Right atrium auricular region (tissue), 2 donors: ENCODE data around the gene RNF138. TPM values are rescaled to one million over a fixed set of nuclear protein-coding genes. Genes with fewer than 3 reads are reported as not detected.
"Not testable (repeated sequence)": the region's sequence is repeated elsewhere in the genome, so short reads cannot be mapped to it uniquely, and the experiment has no call there.

Experiments
- DNase-seq: peaks from one replicate; pipeline ENCODE4 v3.0.0-alpha.2; 2019; ENCODE audit warnings: low spot score
- H3K27ac ChIP-seq, 2 donors: fragments of 200-600 bp; sonication (generic); 1 replicate in 1 of 2; 2 replicates in 1 of 2; pipeline ENCODE4 v1.5.1; 2016 to 2019
- H3K27me3 ChIP-seq, 2 donors: fragments of 200-600 bp; sonication (generic); one replicate each; pipeline versions ENCODE4 v1.5.1 to v1.6.0; 2017 to 2019
- H3K36me3 ChIP-seq: fragments of 200-600 bp; sonication (generic); one replicate; pipeline ENCODE4 v1.5.1; 2016
- H3K4me1 ChIP-seq, 2 donors: fragments of 200-600 bp; sonication (generic); one replicate each; pipeline versions ENCODE4 v1.5.1 to v1.6.0; 2017 to 2019
- H3K4me3 ChIP-seq, 2 donors: fragments of 200-600 bp; sonication (generic); 1 replicate in 1 of 2; 2 replicates in 1 of 2; pipeline ENCODE4 v1.5.1; 2017 to 2019; ENCODE audit warnings: mild to moderate bottlenecking in 1 of 2, moderate library complexity in 1 of 2
- H3K9me3 ChIP-seq, 2 donors: fragments of 200-600 bp; sonication (generic); one replicate each; pipeline ENCODE4 v1.5.1; 2019
- total RNA-seq, 2 donors: library from RNA; depleted of rRNA; stranded (reverse); fragments of >200 nt; gene quantifications; one replicate each; pipeline ENCODE4 v1.1.0, GENCODE V29; 2016
- TF ChIP-seq, protein P1 (sequence below), 2 donors: fragments of 200-600 bp; sonication (generic); IDR thresholded peaks; one replicate each; pipeline ENCODE4 v1.5.1; 2019; ENCODE audit warnings: antibody characterized with exemption in 2 of 2

RNF138 gene
- total RNA-seq, 2 donors from 2014 or later = 5.5 to 11.3 TPM

DNA sequence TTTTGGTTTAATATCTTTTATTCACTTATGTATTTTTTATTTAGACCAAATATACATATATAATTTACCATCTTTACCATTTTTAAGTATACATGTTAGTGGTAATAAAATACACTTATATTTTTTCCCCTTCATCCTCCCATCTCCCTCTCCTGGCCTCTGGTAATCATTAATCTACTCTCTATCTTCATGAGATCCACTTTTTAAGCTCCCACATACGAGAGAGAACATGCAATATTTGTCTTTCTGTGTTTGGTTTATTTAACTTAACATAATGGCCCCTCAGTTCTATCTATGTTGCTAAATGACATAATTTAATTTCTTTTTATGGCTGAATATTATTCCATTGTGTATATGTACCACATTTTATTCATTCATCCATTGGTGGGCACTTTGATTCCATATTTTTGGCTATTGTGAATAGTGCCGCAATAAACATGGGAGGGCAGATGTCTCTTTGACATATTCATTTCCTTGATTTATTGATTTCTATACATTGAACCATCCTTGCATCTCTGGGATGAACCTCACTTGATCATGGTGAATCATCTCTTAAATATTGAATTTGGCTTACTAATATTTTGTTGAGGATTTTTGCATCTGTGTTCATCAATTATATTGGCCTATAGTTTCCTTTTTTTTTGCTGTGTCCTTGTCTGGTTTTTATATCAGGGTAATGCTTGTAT, 56.7 kb downstream of the RNF138 start:
- no peaks in the 10 kb centered on the region for H3K9me3 ChIP-seq
- no peak for DNase-seq
- TF ChIP-seq, protein P1, sequence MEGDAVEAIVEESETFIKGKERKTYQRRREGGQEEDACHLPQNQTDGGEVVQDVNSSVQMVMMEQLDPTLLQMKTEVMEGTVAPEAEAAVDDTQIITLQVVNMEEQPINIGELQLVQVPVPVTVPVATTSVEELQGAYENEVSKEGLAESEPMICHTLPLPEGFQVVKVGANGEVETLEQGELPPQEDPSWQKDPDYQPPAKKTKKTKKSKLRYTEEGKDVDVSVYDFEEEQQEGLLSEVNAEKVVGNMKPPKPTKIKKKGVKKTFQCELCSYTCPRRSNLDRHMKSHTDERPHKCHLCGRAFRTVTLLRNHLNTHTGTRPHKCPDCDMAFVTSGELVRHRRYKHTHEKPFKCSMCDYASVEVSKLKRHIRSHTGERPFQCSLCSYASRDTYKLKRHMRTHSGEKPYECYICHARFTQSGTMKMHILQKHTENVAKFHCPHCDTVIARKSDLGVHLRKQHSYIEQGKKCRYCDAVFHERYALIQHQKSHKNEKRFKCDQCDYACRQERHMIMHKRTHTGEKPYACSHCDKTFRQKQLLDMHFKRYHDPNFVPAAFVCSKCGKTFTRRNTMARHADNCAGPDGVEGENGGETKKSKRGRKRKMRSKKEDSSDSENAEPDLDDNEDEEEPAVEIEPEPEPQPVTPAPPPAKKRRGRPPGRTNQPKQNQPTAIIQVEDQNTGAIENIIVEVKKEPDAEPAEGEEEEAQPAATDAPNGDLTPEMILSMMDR (IDR thresholded peaks at IDR 0.05) = no peak

DNA sequence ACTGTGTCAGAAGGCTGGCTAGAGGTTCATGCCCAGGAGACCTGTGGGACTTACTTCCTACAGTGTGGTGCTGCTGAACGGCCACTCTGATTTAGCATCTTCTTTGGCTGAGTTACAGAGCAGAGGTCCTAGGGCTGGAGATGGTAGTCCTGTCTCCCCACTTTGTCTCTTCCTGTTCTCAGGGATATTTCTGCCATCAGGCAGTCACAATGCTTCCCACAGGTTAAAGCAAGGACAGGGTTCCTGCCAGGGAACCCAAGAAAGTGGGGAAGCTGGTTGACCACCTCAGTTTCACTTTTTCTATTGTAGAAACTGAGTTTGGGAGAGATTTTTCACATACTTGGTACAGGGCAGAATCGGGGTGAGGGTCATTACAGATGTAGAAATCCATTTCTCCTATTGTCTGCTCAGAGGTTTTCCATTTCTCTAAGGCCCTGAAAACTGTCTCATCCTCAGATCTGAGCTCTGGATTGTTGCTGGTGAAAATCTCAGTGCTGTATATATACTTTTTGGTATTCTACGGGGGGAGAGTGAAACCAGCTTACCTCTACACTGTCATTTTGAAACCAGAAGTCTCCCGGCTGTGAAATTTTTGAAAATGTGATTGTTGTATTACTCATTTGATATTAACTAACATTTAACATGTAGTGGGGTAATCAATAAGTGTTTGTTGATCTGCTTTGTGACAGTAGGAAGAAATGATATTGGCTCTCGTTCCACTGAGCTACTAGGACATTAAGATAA, 61.2 kb downstream of the RNF138 start:
- Histone ChIP-seq H3K36me3 (no peaks in the 10 kb centered on the region), H3K27me3 (no peaks in the 10 kb centered on the region), H3K27ac (no peak overlapping the region), H3K9me3 (no peaks in the 10 kb centered on the region), H3K4me3 (no peak overlapping the region), H3K4me1 (no peaks in the 10 kb centered on the region)
- TF ChIP-seq, protein P1 (IDR thresholded peaks at IDR 0.05) = no peak
- DNase-seq = no peak

More for the DNA sequence above, 56.7 kb downstream of the RNF138 start:
- Histone ChIP-seq H3K27me3 (no peaks in the 10 kb centered on the region), H3K27ac (no peak overlapping the region), H3K36me3 (no peaks in the 10 kb centered on the region), H3K4me3 (no peak overlapping the region), H3K4me1 (no peaks in the 10 kb centered on the region)

DNA sequence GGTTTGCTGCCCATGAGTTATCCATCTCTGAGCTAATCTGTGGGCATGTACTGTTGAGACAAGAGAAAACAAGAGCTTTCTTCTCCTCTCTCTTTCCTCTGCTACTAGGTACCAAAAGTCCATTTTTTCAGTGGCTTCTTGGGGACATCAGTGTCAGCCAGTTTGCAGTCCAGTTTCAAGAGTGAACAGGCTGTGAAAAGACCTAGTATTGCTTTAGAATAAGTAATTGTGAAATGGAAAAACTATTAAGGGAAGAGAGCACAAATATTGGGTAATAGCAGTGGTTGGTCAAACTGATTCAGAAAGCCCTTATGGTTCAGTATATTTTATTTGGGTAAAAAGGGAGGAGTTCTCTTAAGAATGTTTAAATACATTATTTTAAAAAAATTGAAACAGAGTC, 65.2 kb downstream of the RNF138 start:
- H3K4me1 ChIP-seq = peaks cover 0 to 4% of the 10 kb centered on the region in 2 donors
- no peaks in the 10 kb centered on the region for H3K36me3 ChIP-seq
- H3K9me3 ChIP-seq = no peaks in the 10 kb centered on the region
- H3K4me3 ChIP-seq = no peak overlapping the region
- TF ChIP-seq, protein P1 (IDR thresholded peaks at IDR 0.05) = no peak
- no peaks in the 10 kb centered on the region for H3K27me3 ChIP-seq
- no peak overlapping the region for H3K27ac ChIP-seq
- DNase-seq = no peak

DNA sequence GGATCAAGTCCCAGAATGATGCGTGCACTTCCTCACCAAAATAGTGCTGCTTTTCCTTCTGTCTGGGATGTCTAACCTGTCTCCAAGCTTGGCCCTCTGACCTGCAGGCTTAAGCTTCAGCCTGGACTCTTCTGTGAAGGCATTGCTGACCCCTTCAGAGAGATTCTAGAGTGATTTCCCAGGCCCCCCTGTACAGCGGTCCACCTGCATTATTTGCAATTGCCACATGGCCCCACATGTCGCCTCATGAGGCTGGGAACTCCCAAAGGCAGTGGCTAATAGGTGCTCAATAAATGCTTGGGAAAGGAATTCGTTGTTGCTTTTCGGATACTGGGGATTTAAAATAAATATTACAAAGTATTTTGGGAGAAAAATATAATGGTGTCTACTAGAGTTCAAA, 65.9 kb downstream of the RNF138 start:
- no peak for DNase-seq
- Histone ChIP-seq H3K9me3 (no peaks in the 10 kb centered on the region), H3K4me1 (peaks cover 0 to 4% of the 10 kb centered on the region in 2 donors), H3K36me3 (no peaks in the 10 kb centered on the region), H3K27me3 (no peaks in the 10 kb centered on the region), H3K27ac (no peak overlapping the region), H3K4me3 (no peak overlapping the region)
- TF ChIP-seq, protein P1 (IDR thresholded peaks at IDR 0.05) = no peak

DNA sequence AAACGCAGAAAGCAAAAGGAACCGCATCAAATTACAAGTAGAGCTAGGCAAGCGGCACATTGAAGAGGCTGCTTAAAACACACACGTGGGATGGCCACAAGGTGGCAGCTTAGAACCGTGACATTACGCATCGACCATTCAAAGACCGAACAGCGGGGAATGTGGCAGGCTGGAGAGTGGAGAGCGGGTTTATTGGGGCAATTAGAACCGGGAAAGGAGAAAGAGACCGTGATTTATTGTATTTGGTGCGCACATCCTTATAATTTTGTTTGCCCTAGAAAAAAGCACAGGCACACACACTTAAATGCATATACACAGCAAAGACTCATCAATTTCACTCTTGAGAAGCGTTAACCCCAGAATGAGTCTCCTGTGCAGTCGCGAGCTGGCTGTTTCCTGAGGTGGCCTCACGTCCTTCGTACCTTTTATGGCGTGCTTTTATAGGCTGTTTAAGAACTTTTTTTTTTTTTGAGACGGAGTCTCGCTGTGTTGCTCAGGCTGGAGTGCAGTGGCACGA, 66.5 kb downstream of the RNF138 start:
- H3K27me3 ChIP-seq = no peaks in the 10 kb centered on the region
- peak; percentile 85 for DNase-seq
- TF ChIP-seq, protein P1 (IDR thresholded peaks at IDR 0.05) = peak; percentile 74 to 90
- H3K4me1 ChIP-seq = peaks cover 0 to 4% of the 10 kb centered on the region in 2 donors
- no peaks in the 10 kb centered on the region for H3K36me3 ChIP-seq
- no peak overlapping the region for H3K27ac ChIP-seq
- no peak overlapping the region for H3K4me3 ChIP-seq
- no peaks in the 10 kb centered on the region for H3K9me3 ChIP-seq

DNA sequence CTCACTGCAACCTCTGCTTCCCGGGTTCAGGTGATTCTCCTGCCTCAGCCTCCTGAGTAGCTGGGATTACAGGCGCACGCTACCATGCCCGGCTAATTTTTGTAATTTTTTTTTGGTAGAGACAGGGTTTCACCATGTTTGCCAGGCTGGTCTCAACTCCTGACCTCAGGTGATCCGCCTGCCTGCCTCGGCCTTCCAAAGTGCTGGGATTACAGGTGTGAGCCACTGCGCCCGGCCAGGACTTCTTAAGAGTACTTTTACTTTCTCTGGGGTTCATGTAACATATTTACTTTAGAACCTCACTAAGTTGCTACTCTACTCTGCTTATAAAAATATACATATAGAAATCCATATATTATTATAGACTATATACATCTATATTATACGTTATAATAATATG, 67.0 kb downstream of the RNF138 start:
- H3K9me3 ChIP-seq, H3K27ac ChIP-seq, H3K4me3 ChIP-seq, H3K27me3 ChIP-seq, H3K4me1 ChIP-seq, DNase-seq, H3K36me3 ChIP-seq: not testable (repeated sequence)
